ENCODE results near the gene UBB. TPM values are rescaled to one million over a fixed set of nuclear protein-coding genes. Genes with fewer than 3 reads are reported as not detected.

Gene UBB
- total and polyA plus RNA-seq, 2 of the 4 experiments (the other 2 are of a cell fraction): 2,561 to 4,283 TPM

DNA sequence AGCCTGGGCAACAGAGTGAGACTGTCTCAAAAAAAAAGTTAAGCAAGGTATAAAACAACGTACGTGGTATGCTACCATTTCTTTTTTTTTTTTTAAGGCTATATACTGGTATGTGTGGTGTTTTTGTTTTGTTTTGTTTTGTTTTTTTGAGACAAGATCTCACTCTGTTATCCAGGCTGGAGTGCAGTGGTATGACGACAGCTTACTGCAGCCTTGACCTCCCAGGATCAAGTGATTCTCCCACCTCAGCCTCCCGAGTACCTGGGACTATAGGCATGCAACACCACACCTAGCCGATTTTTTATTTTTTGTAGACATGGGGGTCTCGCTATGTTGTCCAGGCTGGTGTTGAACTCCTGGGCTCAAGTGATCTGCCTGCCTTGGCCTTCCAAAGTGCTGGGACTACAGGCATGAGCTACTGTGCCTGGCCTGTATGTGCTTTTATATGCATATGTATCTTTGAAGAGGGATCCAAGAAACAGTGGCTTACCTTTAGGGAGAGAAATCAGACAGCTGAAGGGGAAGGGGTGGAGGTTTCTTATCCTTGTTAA lies 34.1 kb upstream of the UBB start:
- DNase-seq (no peak), ATAC-seq (ENCODE audit: low read depth) (no peak)
- Histone ChIP-seq H3K18ac (ENCODE audit: low read depth, low read length) (no peak overlapping the region), H4K8ac (ENCODE audit: low read depth in 2 of 2, low read length in 2 of 2) (no peak overlapping the region), H2AK9ac (replicated peaks; ENCODE audit: low read depth, low read length, poor library complexity) (no peak overlapping the region), H3K79me1 (ENCODE audit: low read depth in 1 of 2, low read length in 2 of 2) (peaks cover 0 to 3% of the 10 kb centered on the region in 2 experiments; a peak in 2 of 4 replicates), H3K14ac (replicated peaks; ENCODE audit: low read depth, low read length) (no peak overlapping the region), H3K9me3 (ENCODE audit: control insufficient read depth, insufficient read depth, low read length) (no peaks in the 10 kb centered on the region), H3K9me1 (ENCODE audit: insufficient read depth, low read length) (peaks cover 9% of the 10 kb centered on the region; the same call in 1 of the 2 replicates), H3K4ac (ENCODE audit: low read depth, low read length) (no peak overlapping the region), H2BK5ac (ENCODE audit: low read depth, low read length, poor library complexity, severe bottlenecking) (no peak overlapping the region), H2AK5ac (ENCODE audit: low read depth, low read length) (no peak overlapping the region), H3K9ac (ENCODE audit: low read depth, low read length) (no peak overlapping the region), H3K23ac (ENCODE audit: low read depth, low read length) (no peak overlapping the region), H3K27me3 (ENCODE audit: control insufficient read depth, insufficient read depth, low read length) (no peaks in the 10 kb centered on the region), H2AFZ (replicated peaks; ENCODE audit: low read length, poor library complexity) (no peak overlapping the region), H2BK15ac (ENCODE audit: low read depth, low read length) (no peak overlapping the region), H4K5ac (ENCODE audit: low read depth, low read length) (no peak overlapping the region), H2BK20ac (ENCODE audit: low read depth, low read length) (no peak overlapping the region), H3K4me3 (ENCODE audit: insufficient read depth, low read depth, low read length) (no peak overlapping the region), H4K91ac (ENCODE audit: insufficient read depth, low read depth, low read length) (no peak overlapping the region), H4K20me1 (ENCODE audit: insufficient read depth, low read length) (no peaks in the 10 kb centered on the region), H3K4me1 (ENCODE audit: control insufficient read depth, insufficient read depth, low read length) (no peaks in the 10 kb centered on the region; the same call in 1 of the 2 replicates), H3K27ac (ENCODE audit: insufficient read depth, low read length) (no peak overlapping the region), H3K56ac (ENCODE audit: extremely low read depth, insufficient read depth, low read length) (no peak overlapping the region), H3K36me3 (ENCODE audit: control insufficient read depth, insufficient read depth, low read length) (peaks cover 22% of the 10 kb centered on the region), H3K4me2 (ENCODE audit: low read depth, low read length) (no peak overlapping the region), H2BK120ac (ENCODE audit: low read depth, low read length) (no peak overlapping the region)
- dilution Hi-C loops (cut with HindIII; ENCODE audit: low sequenced_read_pairs, unreplicated experiment): no loop called here
- no CpG with 5 or more reads among the region's 6 CpGs for WGBS, 2 experiments (ENCODE audit: extremely low coverage in 2 of 2, insufficient read length in 1 of 2)
- ChIA-PET POLR2A (ENCODE audit: unreplicated experiment) (no interaction called here), CTCF (no interaction called here)
- TF ChIP-seq RFX5 (IDR thresholded peaks at IDR 0.05; ENCODE audit: low read depth, low read length): no peak
- no peak for TF ChIP-seq RAD21 (IDR thresholded peaks at IDR 0.05; ENCODE audit: low read length)
- TF ChIP-seq CEBPB (IDR thresholded peaks at IDR 0.05; ENCODE audit: low read depth, low read length): no peak
- TF ChIP-seq RCOR1 (IDR thresholded peaks at IDR 0.05; ENCODE audit: insufficient replicate concordance, low read length): no peak
- TF ChIP-seq POLR2A (IDR thresholded peaks at IDR 0.05; ENCODE audit: low read depth, low read length): no peak
- no peak for TF ChIP-seq FOS (IDR thresholded peaks at IDR 0.05; ENCODE audit: low read depth, low read length)
- TF ChIP-seq CHD1 (IDR thresholded peaks at IDR 0.05; ENCODE audit: low read depth, low read length): no peak
- no peak for TF ChIP-seq NFE2L2 (IDR thresholded peaks at IDR 0.05; ENCODE audit: low read depth, low read length)
- TF ChIP-seq MXI1 (IDR thresholded peaks at IDR 0.05; ENCODE audit: borderline replicate concordance, low read depth, low read length): no peak
- no peak for TF ChIP-seq CTCF (conservative IDR thresholded peaks at IDR 0.05; ENCODE audit: low read depth, low read length)
- no peak for TF ChIP-seq BHLHE40 (IDR thresholded peaks at IDR 0.05; ENCODE audit: low read depth, low read length)
- TF ChIP-seq MAFK (IDR thresholded peaks at IDR 0.05; ENCODE audit: low read depth, low read length): no peak
- in situ Hi-C loops (cut with MboI; ENCODE audit: low sequenced_read_pairs): no loop called here
- no TSS peak for BruUV-seq (replicated peaks)
- intact Hi-C loops (cut with micrococcal nuclease): no loop called here
